ENCODE results near the gene CD83. TPM values are rescaled to one million over a fixed set of nuclear protein-coding genes. Genes with fewer than 3 reads are reported as not detected.

CD83 gene
- total and polyA plus RNA-seq, 2 of the 8 experiments (the other 6 are each of a cell fraction or from before 2014, with no cell fraction given), result 4.6 to 8.5 TPM

DNA sequence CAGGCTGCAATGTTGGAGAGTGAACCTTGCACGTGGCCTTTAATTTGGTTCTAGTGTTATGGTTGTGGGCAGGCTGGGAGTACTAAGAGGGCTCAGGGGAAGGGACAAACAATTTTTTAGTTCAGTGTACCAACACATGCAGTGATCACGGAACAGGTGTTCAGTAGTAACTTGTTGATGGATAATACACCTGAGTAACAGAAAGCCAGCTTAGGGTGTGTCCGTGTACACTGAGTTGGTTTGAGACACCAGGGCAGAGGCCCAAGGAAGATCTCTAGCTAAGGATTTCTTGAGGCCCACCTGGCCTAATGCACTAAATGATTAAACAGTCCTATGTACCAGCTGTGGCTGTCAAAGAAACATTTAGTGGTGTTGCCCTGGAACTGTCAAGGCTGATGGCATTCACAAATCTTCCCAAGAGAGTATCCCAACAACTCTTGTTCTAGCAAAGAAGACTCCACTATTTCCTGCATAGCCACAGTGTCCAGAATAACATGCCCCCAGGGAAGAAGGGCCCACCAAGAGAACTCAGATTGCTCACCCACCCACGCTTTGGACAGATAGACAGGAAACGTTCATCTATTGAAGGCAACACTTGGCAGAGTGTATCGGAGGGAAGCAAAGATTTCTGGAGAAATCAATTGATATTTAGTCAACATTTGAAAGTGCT lies 60.0 kb downstream of the CD83 start:
- H4K20me1 ChIP-seq (replicated peaks in 1 of 2; ENCODE audit: control insufficient read depth in 1 of 2, insufficient read depth in 2 of 2, low read length in 2 of 2), result no peaks in the 10 kb centered on the region
- no peak overlapping the region for H2BK120ac ChIP-seq (replicated peaks; ENCODE audit: low read depth, low read length)
- H3K27me3 ChIP-seq (replicated peaks in 1 of 4; ENCODE audit: control insufficient read depth in 3 of 4, extremely low read depth in 1 of 4, insufficient read depth in 3 of 4, low read length in 3 of 4), result no peaks in the 10 kb centered on the region
- H2AFZ ChIP-seq (ENCODE audit: low read length), result no peak overlapping the region
- H3K4me2 ChIP-seq (ENCODE audit: insufficient read depth in 1 of 2, low read depth in 2 of 2, low read length in 2 of 2), result no peak overlapping the region
- H4K5ac ChIP-seq (ENCODE audit: insufficient read length, low read depth, low read length), result no peak overlapping the region
- DNase-seq (ENCODE audit: low read depth in 1 of 2, low spot score in 2 of 2), result no peak
- H3K4ac ChIP-seq (replicated peaks; ENCODE audit: insufficient read length, low read depth, low read length), result no peak overlapping the region
- no peak overlapping the region for H3K56ac ChIP-seq (replicated peaks; ENCODE audit: insufficient read length, low read depth, low read length)
- 91% methylated on average over 6 of the region's 6 CpGs; no CpG with 5 or more reads in 1 of the 2 experiments for WGBS, 2 experiments (ENCODE audit: extremely low coverage in 1 of 2, insufficient coverage in 1 of 2, insufficient read length in 1 of 2, insufficient replicate concordance in 2 of 2, low coverage in 1 of 2, low lambda C conversion rate in 2 of 2, missing lambda C conversion rate in 1 of 2)
- H3K23ac ChIP-seq (ENCODE audit: insufficient read length), result no peak overlapping the region
- H3K9ac ChIP-seq (replicated peaks in 1 of 4; ENCODE audit: extremely low read depth in 1 of 4, low read depth in 3 of 4, low read length in 3 of 4), result no peak overlapping the region
- no peaks in the 10 kb centered on the region for H3K79me1 ChIP-seq (ENCODE audit: low read depth, low read length)
- H2BK15ac ChIP-seq (ENCODE audit: low read length), result no peak overlapping the region
- H2BK12ac ChIP-seq (ENCODE audit: low read depth, low read length), result no peak overlapping the region
- FAIRE-seq, result no peak
- no peaks in the 10 kb centered on the region for H3K36me3 ChIP-seq (ENCODE audit: control insufficient read depth in 2 of 4, insufficient read depth in 4 of 4, low read length in 3 of 4)
- H3K14ac ChIP-seq (ENCODE audit: insufficient read length), result no peak overlapping the region
- ChIA-PET POLR2A (ENCODE audit: partially characterized antibody) (interaction anchor here (1.1 kb wide), 1 partner anchor 16 kb away, joined by 3 read pairs; no protein-coding TSS in a partner anchor), CTCF (ENCODE audit: partially characterized antibody) (no interaction called here)
- H3K4me1 ChIP-seq (replicated peaks in 1 of 4; ENCODE audit: control insufficient read depth in 3 of 4, insufficient read depth in 4 of 4, low read length in 3 of 4), result no peaks in the 10 kb centered on the region
- no peaks in the 10 kb centered on the region; a peak in 1 of 4 replicates for H3K9me3 ChIP-seq (ENCODE audit: insufficient read depth in 2 of 2, low read depth in 1 of 2, low read length in 1 of 2)
- no peak overlapping the region for H3K18ac ChIP-seq (ENCODE audit: extremely low read depth, low read length)
- H4K8ac ChIP-seq (ENCODE audit: extremely low read depth, insufficient read depth, low read length), result no peak overlapping the region
- H2BK20ac ChIP-seq (ENCODE audit: low read length), result no peak overlapping the region
- H3K23me2 ChIP-seq (ENCODE audit: low read depth, low read length), result no peaks in the 10 kb centered on the region
- no peak overlapping the region for H3K4me3 ChIP-seq (ENCODE audit: extremely low read depth in 1 of 4, insufficient read depth in 2 of 4, low read depth in 3 of 4, low read length in 4 of 4)
- H2AK5ac ChIP-seq (ENCODE audit: low read depth, low read length), result no peak overlapping the region
- H3K27ac ChIP-seq (ENCODE audit: low read depth, low read length), result no peak overlapping the region
- no peak overlapping the region for H2BK5ac ChIP-seq (ENCODE audit: low read depth, low read length)
- TF ChIP-seq MAFK (IDR thresholded peaks at IDR 0.05; ENCODE audit: low read depth, low read length) (no peak), TAF1 (IDR thresholded peaks at IDR 0.05; ENCODE audit: low read depth, low read length) (no peak)
- H3K79me2 ChIP-seq (ENCODE audit: control insufficient read depth in 1 of 2, insufficient read depth in 2 of 2, low read length in 2 of 2), result no peaks in the 10 kb centered on the region
- H4K91ac ChIP-seq (replicated peaks; ENCODE audit: insufficient read length, low read length), result no peak overlapping the region
